SK-N-SH (cell line): ENCODE measurements around the gene PCYT1B. TPM values are rescaled to one million over a fixed set of nuclear protein-coding genes. Genes with fewer than 3 reads are reported as not detected.

Experiments used
- CTCF ChIA-PET: fragments of 300-600, 350-600 bp; formaldehyde crosslinking; extraction: SDS; loops from one replicate; lab custom pipeline; 2021; lab: Yijun Ruan, JAX
- POLR2A ChIA-PET: fragments of 350-600 bp; sonication (Branson Sonifier 250); formaldehyde crosslinking; extraction: SDS; loops from one replicate; lab custom pipeline; 2020; ENCODE audit warnings: antibody characterized with exemption, inconsistent platforms; lab: Yijun Ruan, JAX
- DNase-seq: peaks from one replicate; pipeline ENCODE4 v3.0.0; 2012
- H2AFZ ChIP-seq: fragments of 200-600 bp; sonication (generic); 2 replicates; pipeline ENCODE4 v1.8.1; 2016; ENCODE audit warnings: antibody characterized with exemption, mild to moderate bottlenecking, low read depth
- H3F3A ChIP-seq: fragments of 200-600 bp; sonication (generic); replicated peaks from 2 replicates; pipeline ENCODE3; 2016; ENCODE audit warnings: antibody characterized with exemption, mild to moderate bottlenecking; ENCODE audit not compliant: insufficient read depth
- H3K27ac ChIP-seq, 2 experiments: fragments of 200-500 bp in 1 of 2; fragments of 200-600 bp in 1 of 2; sonication (Bioruptor generic) in 1 of 2; sonication (generic), shearing (Covaris generic) in 1 of 2; 2 replicates each; pipeline versions ENCODE4 v1.5.1 to v1.6.1; 2014 to 2016; ENCODE audit warnings: low read depth in 2 of 2, inconsistent platforms in 1 of 2, low read length in 1 of 2, mild to moderate bottlenecking in 1 of 2, mixed read lengths in 1 of 2
- H3K27me3 ChIP-seq: fragments of 200-600 bp; sonication (generic), shearing (Covaris generic); 2 replicates; pipeline ENCODE4 v1.6.1; 2016; ENCODE audit warnings: mixed run types; ENCODE audit not compliant: insufficient read depth
- H3K36me3 ChIP-seq, 2 experiments: fragments of 200-500 bp in 1 of 2; fragments of 200-600 bp in 1 of 2; sonication (Bioruptor generic) in 1 of 2; sonication (generic) in 1 of 2; replicated peaks in 1 of 2; 2 replicates each; pipeline versions ENCODE3 to v1.5.1; 2014 to 2016; ENCODE audit warnings: low read length in 1 of 2, mild to moderate bottlenecking in 1 of 2; ENCODE audit not compliant: insufficient read depth in 2 of 2, control insufficient read depth in 1 of 2
- H3K4me1 ChIP-seq, 2 experiments: fragments of 200-500 bp in 1 of 2; fragments of 200-600 bp in 1 of 2; sonication (Bioruptor generic) in 1 of 2; sonication (generic), shearing (Covaris generic) in 1 of 2; 2 replicates each; pipeline versions ENCODE4 v1.5.1 to v1.6.1; 2014 to 2016; ENCODE audit warnings: low read depth in 1 of 2, low read length in 1 of 2, mixed run types in 1 of 2; ENCODE audit not compliant: insufficient read depth in 2 of 2, control insufficient read depth in 1 of 2
- H3K4me2 ChIP-seq: fragments of 200-600 bp; sonication (generic), shearing (Covaris generic); 2 replicates; pipeline ENCODE4 v1.6.1; 2017; ENCODE audit warnings: mixed run types
- H3K4me3 ChIP-seq, 2 experiments: fragments of 200-500 bp in 1 of 2; fragments of 200-600 bp in 1 of 2; sonication (Bioruptor generic) in 1 of 2; sonication (generic), shearing (Covaris generic) in 1 of 2; 2 replicates each; pipeline versions ENCODE4 v1.5.1 to v1.8.1; 2014 to 2016; ENCODE audit warnings: low read depth in 2 of 2, inconsistent platforms in 1 of 2, low read length in 1 of 2, mild to moderate bottlenecking in 1 of 2, mixed read lengths in 1 of 2, moderate library complexity in 1 of 2
- H3K79me2 ChIP-seq: fragments of 200-600 bp; sonication (generic); 2 replicates; pipeline ENCODE4 v1.8.1; 2017; ENCODE audit warnings: mild to moderate bottlenecking; ENCODE audit not compliant: insufficient read depth
- H3K9ac ChIP-seq: fragments of 200-600 bp; sonication (generic); 2 replicates; pipeline ENCODE4 v1.6.1; 2017; ENCODE audit warnings: mixed run types
- H3K9me2 ChIP-seq: fragments of 200-600 bp; sonication (generic); 2 replicates; pipeline ENCODE4 v1.6.1; 2017; ENCODE audit warnings: mixed run types
- H3K9me3 ChIP-seq: fragments of 200-600 bp; sonication (generic); 2 replicates; pipeline ENCODE4 v1.6.1; 2017; ENCODE audit warnings: mixed run types, mild to moderate bottlenecking, moderate library complexity
- H4K20me1 ChIP-seq: fragments of 200-600 bp; sonication (generic); 2 replicates; pipeline ENCODE4 v1.6.1; 2017; ENCODE audit warnings: mild to moderate bottlenecking, mixed run types; ENCODE audit not compliant: insufficient read depth
- CTCF ChIP-seq: fragments of 200-600 bp; sonication (generic); IDR thresholded peaks from 2 replicates; pipeline ENCODE4 v1.6.1; 2017; ENCODE audit warnings: antibody characterized with exemption, mild to moderate bottlenecking, moderate library complexity
- ELF1 ChIP-seq: IDR thresholded peaks from 2 replicates; pipeline ENCODE4 v1.4.0; 2012
- EP300 ChIP-seq, 2 experiments: IDR thresholded peaks; 2 replicates each; pipeline versions ENCODE4 v1.4.0 to v1.6.1; 2012; ENCODE audit warnings: borderline replicate concordance in 1 of 2, low read depth in 1 of 2, low read length in 1 of 2
- FOSL2 ChIP-seq: IDR thresholded peaks from 2 replicates; pipeline ENCODE4 v1.4.0; 2012; ENCODE audit warnings: low read depth, mild to moderate bottlenecking, moderate library complexity, borderline replicate concordance
- FOXM1 ChIP-seq: IDR thresholded peaks from 2 replicates; pipeline ENCODE4 v1.4.0; 2012; ENCODE audit warnings: low read depth, mild to moderate bottlenecking
- GABPA ChIP-seq: IDR thresholded peaks from 2 replicates; pipeline ENCODE4 v1.4.0; 2012; ENCODE audit warnings: low read depth, mild to moderate bottlenecking
- IRF3 ChIP-seq: fragments of 150-350 bp; IDR thresholded peaks from 2 replicates; pipeline ENCODE4 v1.6.1; 2016; ENCODE audit warnings: mild to moderate bottlenecking, low read depth, low read length
- MAX ChIP-seq: IDR thresholded peaks from 2 replicates; pipeline ENCODE4 v1.4.0; 2012; ENCODE audit warnings: low read depth
- RFX5 ChIP-seq: IDR thresholded peaks from 2 replicates; pipeline ENCODE4 v1.6.1; 2012; ENCODE audit warnings: mild to moderate bottlenecking, improper control_type of control experiment, low read length
- SIN3A ChIP-seq: IDR thresholded peaks from 2 replicates; pipeline ENCODE4 v1.6.1; 2012; ENCODE audit warnings: low read depth, mild to moderate bottlenecking, low read length, moderate library complexity, borderline replicate concordance
- WGBS: methylation state at CpG from one replicate; pipeline ENCODE4 v1.1.6; 2017; ENCODE audit warnings: low lambda C conversion rate; 5-methylcytosine and 5-hydroxymethylcytosine counted together
- polyA plus RNA-seq, 3 experiments: library from polyadenylated mRNA; depleted of rRNA; stranded (reverse); fragments of >200 nt; gene quantifications; 2 replicates each; pipeline ENCODE4 v1.2.3, GENCODE V29; 2012
- TF ChIP-seq, protein P1 (sequence below): IDR thresholded peaks from 2 replicates; pipeline ENCODE4 v1.6.1; 2012; ENCODE audit warnings: mild to moderate bottlenecking, low read depth, low read length, moderate library complexity

Gene PCYT1B
- polyA plus RNA-seq (2012; rRNA removed): 2.6 and 3.1 TPM in 2 replicates
- polyA plus RNA-seq (2012; cell fraction: cytosol; rRNA removed): 2.3 and 3.2 TPM in 2 replicates
- polyA plus RNA-seq (2012; cell fraction: nucleus; rRNA removed): 1.9 and 2.5 TPM in 2 replicates

DNA sequence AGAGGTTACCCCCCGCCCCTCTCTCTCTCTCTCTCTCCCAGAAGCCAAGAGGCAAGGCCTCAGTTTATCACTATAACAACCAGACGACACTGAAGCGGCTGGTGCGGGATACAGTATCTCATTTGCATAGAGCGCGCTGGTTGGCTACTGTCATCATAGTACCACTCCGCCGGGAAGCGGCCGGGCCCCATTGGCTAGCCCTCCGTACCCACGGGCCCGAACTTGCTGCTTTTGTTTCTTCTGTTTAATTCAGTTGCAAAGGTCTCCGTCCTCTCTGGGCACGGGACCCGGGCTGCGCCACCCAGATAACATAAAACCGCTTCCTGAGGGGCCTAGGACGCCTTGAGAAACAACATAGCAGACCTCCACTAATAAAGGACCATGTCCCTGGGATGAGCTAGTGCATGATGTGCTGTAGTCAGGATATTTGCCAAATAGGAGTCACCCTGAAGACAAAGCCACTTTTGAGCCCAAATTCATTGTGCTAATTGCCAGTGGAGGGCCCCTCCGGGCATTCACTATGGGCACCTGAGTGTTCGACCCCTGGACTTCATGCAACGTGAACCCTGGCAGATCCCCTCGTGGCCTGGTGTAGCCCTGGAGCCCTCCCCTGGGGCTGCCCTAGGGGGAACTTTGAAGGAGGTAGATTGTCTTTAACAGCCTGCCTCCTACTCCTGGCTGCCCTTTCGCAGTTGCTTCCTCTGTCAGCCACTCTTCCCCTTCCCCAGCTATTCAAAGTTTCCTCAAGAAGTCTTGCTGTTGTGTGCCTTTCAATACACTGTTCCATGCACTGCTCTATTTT, at the start of gene PCYT1B:
TSS of gene PCYT1B (minus strand) at position 91 of the 802 bp plus-strand sequence. CDS start 242 bp downstream, outside the sequence.
- ChIA-PET CTCF (no interaction called here), POLR2A (no interaction called here)
- Histone ChIP-seq H3K79me2 (no peaks in the 10 kb centered on the region), H3K4me3 (peak within 1 kb of the TSS; percentile 50 to 63), H3K27ac (peak within 1 kb of the TSS; percentile 35 to 78; a peak in 3 of 4 replicates), H2AFZ (peak within 1 kb of the TSS; percentile 78; the same call in 1 of the 2 replicates), H3K4me1 (peaks cover 0 to 8% of the 10 kb centered on the region in 2 experiments; a peak in 1 of 4 replicates), H3K27me3 (no peaks in the 10 kb centered on the region; the same call in 1 of the 2 replicates)
- DNase-seq: peak; percentile 74
- TF ChIP-seq, protein P1, sequence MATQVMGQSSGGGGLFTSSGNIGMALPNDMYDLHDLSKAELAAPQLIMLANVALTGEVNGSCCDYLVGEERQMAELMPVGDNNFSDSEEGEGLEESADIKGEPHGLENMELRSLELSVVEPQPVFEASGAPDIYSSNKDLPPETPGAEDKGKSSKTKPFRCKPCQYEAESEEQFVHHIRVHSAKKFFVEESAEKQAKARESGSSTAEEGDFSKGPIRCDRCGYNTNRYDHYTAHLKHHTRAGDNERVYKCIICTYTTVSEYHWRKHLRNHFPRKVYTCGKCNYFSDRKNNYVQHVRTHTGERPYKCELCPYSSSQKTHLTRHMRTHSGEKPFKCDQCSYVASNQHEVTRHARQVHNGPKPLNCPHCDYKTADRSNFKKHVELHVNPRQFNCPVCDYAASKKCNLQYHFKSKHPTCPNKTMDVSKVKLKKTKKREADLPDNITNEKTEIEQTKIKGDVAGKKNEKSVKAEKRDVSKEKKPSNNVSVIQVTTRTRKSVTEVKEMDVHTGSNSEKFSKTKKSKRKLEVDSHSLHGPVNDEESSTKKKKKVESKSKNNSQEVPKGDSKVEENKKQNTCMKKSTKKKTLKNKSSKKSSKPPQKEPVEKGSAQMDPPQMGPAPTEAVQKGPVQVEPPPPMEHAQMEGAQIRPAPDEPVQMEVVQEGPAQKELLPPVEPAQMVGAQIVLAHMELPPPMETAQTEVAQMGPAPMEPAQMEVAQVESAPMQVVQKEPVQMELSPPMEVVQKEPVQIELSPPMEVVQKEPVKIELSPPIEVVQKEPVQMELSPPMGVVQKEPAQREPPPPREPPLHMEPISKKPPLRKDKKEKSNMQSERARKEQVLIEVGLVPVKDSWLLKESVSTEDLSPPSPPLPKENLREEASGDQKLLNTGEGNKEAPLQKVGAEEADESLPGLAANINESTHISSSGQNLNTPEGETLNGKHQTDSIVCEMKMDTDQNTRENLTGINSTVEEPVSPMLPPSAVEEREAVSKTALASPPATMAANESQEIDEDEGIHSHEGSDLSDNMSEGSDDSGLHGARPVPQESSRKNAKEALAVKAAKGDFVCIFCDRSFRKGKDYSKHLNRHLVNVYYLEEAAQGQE: no peak
- TF ChIP-seq EP300 (IDR thresholded peaks at IDR 0.05; ENCODE audit: borderline replicate concordance in 1 of 2, low read depth in 1 of 2, low read length in 1 of 2) (no peak), RFX5 (peak; percentile 64)
- TF ChIP-seq, all 33 proteins: peak for 1
- Histone ChIP-seq H3K9me2 (no peaks in the 10 kb centered on the region), H3F3A (no peaks in the 10 kb centered on the region), H4K20me1 (no peaks in the 10 kb centered on the region), H3K9me3 (no peaks in the 10 kb centered on the region), H3K4me2 (peak within 1 kb of the TSS; percentile 69), H3K9ac (peak within 1 kb of the TSS; percentile 47; the same call in 1 of the 2 replicates), H3K36me3 (no peaks in the 10 kb centered on the region)
- 11% methylated on average over 24 of the region's 24 CpGs for WGBS

DNA sequence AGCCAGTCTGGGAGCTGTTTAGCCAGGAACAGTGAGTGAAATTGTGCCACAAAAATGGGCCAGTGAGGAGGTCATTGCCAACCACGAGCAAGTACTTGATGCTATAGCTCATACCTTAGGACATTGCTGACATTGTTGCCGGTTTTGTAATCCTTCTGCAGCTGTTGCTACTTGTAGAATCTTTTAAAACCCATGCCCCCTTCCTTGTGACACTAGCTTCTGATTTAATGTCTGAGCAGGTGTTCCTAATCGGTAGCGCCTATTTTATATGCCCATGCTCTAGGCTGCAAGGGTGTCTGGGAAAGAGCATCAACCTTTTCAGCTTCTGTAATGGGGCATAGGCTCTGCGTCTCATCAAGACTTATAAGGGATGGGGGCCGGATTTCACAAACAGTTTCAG, 49.1 kb upstream of the PCYT1B start:
- TF ChIP-seq FOSL2: no peak
- TF ChIP-seq CTCF: no peak
- TF ChIP-seq EP300 (IDR thresholded peaks at IDR 0.05; ENCODE audit: borderline replicate concordance in 1 of 2, low read depth in 1 of 2, low read length in 1 of 2): no peak
- no peak for TF ChIP-seq MAX
- no peak for TF ChIP-seq ELF1
- no peak for TF ChIP-seq FOXM1
- no peak for TF ChIP-seq IRF3
- no peak for TF ChIP-seq RFX5
- no peak for TF ChIP-seq GABPA
- TF ChIP-seq SIN3A: no peak
- no peak overlapping the region for H3K4me2 ChIP-seq
- H3F3A ChIP-seq: no peaks in the 10 kb centered on the region
- H3K4me3 ChIP-seq: no peak overlapping the region
- no peak overlapping the region for H3K27ac ChIP-seq
- H2AFZ ChIP-seq: no peak overlapping the region
- no peaks in the 10 kb centered on the region for H3K9me2 ChIP-seq
- no peaks in the 10 kb centered on the region for H3K27me3 ChIP-seq
- DNase-seq: no peak
- H3K9me3 ChIP-seq: no peaks in the 10 kb centered on the region
- POLR2A ChIA-PET: no interaction called here
- H3K79me2 ChIP-seq: peaks cover 42% of the 10 kb centered on the region; the same call in 1 of the 2 replicates
- H3K9ac ChIP-seq: no peak overlapping the region
- CTCF ChIA-PET: interaction anchor here (2.9 kb wide), 1 partner anchor 20 kb away, joined by 11 read pairs; no protein-coding TSS in a partner anchor
- peaks cover 0 to 4% of the 10 kb centered on the region in 2 experiments for H3K36me3 ChIP-seq
- 58% methylated on average over 6 of the region's 6 CpGs for WGBS
- no peaks in the 10 kb centered on the region for H4K20me1 ChIP-seq
- no peaks in the 10 kb centered on the region; a peak in 1 of 4 replicates for H3K4me1 ChIP-seq
